H9 (cell line): ENCODE measurements around the gene TACC2. TPM values are rescaled to one million over a fixed set of nuclear protein-coding genes. Genes with fewer than 3 reads are reported as not detected.
A peak's percentile ranks its signal among the peaks of the same experiment; 100 is the strongest.

Experiments used
- DNase-seq: peaks from one replicate; pipeline ENCODE4 v3.0.0-alpha.2; 2017
- H2AFZ ChIP-seq: one replicate; pipeline ENCODE4 v1.6.1; 2013; ENCODE audit warnings: mild to moderate bottlenecking, low read length, control low read depth, moderate library complexity
- H2AK5ac ChIP-seq: 2 replicates; pipeline ENCODE4 v1.6.1; 2013; ENCODE audit warnings: low read length, control low read depth, mixed read lengths; ENCODE audit not compliant: insufficient read length
- H2BK120ac ChIP-seq: one replicate; pipeline ENCODE4 v1.6.1; 2013; ENCODE audit warnings: low read depth, mild to moderate bottlenecking, low read length, control low read depth, inconsistent platforms; ENCODE audit not compliant: poor library complexity, severe bottlenecking
- H2BK12ac ChIP-seq: 2 replicates; pipeline ENCODE4 v1.6.1; 2013; ENCODE audit warnings: low read length, control low read depth, mixed read lengths, low read depth; ENCODE audit not compliant: insufficient read length
- H2BK15ac ChIP-seq: 2 replicates; pipeline ENCODE4 v1.6.1; 2013; ENCODE audit warnings: low read depth, low read length, control low read depth
- H2BK20ac ChIP-seq: one replicate; pipeline ENCODE4 v1.6.1; 2013; ENCODE audit warnings: low read depth, mild to moderate bottlenecking, low read length, control low read depth, inconsistent platforms; ENCODE audit not compliant: poor library complexity, severe bottlenecking
- H2BK5ac ChIP-seq: 2 replicates; pipeline ENCODE4 v1.6.1; 2013; ENCODE audit warnings: low read length, control low read depth, mixed read lengths; ENCODE audit not compliant: insufficient read length
- H3K14ac ChIP-seq: 2 replicates; pipeline ENCODE4 v1.6.1; 2013; ENCODE audit warnings: low read length, control low read depth; ENCODE audit not compliant: insufficient read depth
- H3K18ac ChIP-seq: 2 replicates; pipeline ENCODE4 v1.6.1; 2013; ENCODE audit warnings: low read depth, mild to moderate bottlenecking, mixed read lengths, low read length, control low read depth; ENCODE audit not compliant: insufficient read length
- H3K23ac ChIP-seq: 2 replicates; pipeline ENCODE4 v1.6.1; 2013; ENCODE audit warnings: low read length, control low read depth, mixed read lengths, low read depth; ENCODE audit not compliant: insufficient read length
- H3K23me2 ChIP-seq: 2 replicates; pipeline ENCODE4 v1.6.1; 2013; ENCODE audit warnings: low read depth, mild to moderate bottlenecking, mixed read lengths, low read length, control low read depth; ENCODE audit not compliant: insufficient read length, poor library complexity, severe bottlenecking
- H3K27ac ChIP-seq: 2 replicates; pipeline ENCODE4 v1.5.1; 2013; ENCODE audit warnings: low read length, control low read depth, mixed read lengths, low read depth; ENCODE audit not compliant: insufficient read length
- H3K27me3 ChIP-seq: 2 replicates; pipeline ENCODE4 v1.6.1; 2013; ENCODE audit warnings: low read length, control low read depth, inconsistent platforms; ENCODE audit not compliant: insufficient read depth
- H3K4ac ChIP-seq: 2 replicates; pipeline ENCODE4 v1.6.1; 2013; ENCODE audit warnings: low read depth, mild to moderate bottlenecking, control low read depth, inconsistent platforms, low read length, moderate library complexity
- H3K4me1 ChIP-seq: 2 replicates; pipeline ENCODE4 v1.6.1; 2013; ENCODE audit warnings: low read length, control low read depth, inconsistent platforms; ENCODE audit not compliant: insufficient read depth
- H3K4me2 ChIP-seq: 2 replicates; pipeline ENCODE4 v1.6.1; 2013; ENCODE audit warnings: low read length, control low read depth, mixed read lengths; ENCODE audit not compliant: insufficient read length, insufficient read depth
- H3K56ac ChIP-seq: 2 replicates; pipeline ENCODE4 v1.6.1; 2013; ENCODE audit warnings: low read depth, mild to moderate bottlenecking, mixed read lengths, low read length, control low read depth; ENCODE audit not compliant: insufficient read length
- H3K79me1 ChIP-seq: 2 replicates; pipeline ENCODE4 v1.6.1; 2013; ENCODE audit warnings: low read depth, mild to moderate bottlenecking, moderate library complexity, low read length, control low read depth, inconsistent platforms; ENCODE audit not compliant: insufficient read depth, poor library complexity, severe bottlenecking
- H3K79me2 ChIP-seq: 2 replicates; pipeline ENCODE4 v1.6.1; 2013; ENCODE audit warnings: low read length, control low read depth, inconsistent platforms; ENCODE audit not compliant: insufficient read depth
- H3K9ac ChIP-seq: 2 replicates; pipeline ENCODE4 v1.6.1; 2013; ENCODE audit warnings: low read length, control low read depth, mixed read lengths; ENCODE audit not compliant: insufficient read length; ENCODE audit errors: extremely low read depth
- H3K9me3 ChIP-seq: one replicate; pipeline ENCODE4 v1.6.1; 2013; ENCODE audit warnings: low read depth, low read length, inconsistent platforms; ENCODE audit not compliant: control insufficient read depth
- H3T11ph ChIP-seq: one replicate; pipeline ENCODE4 v1.6.1; 2013; ENCODE audit warnings: mild to moderate bottlenecking, low read length, control low read depth, inconsistent platforms
- H4K20me1 ChIP-seq: one replicate; pipeline ENCODE4 v1.6.1; 2013; ENCODE audit not compliant: control insufficient read depth, insufficient read length, insufficient read depth
- H4K5ac ChIP-seq: 2 replicates; pipeline ENCODE4 v1.6.1; 2013; ENCODE audit warnings: low read depth, mild to moderate bottlenecking, mixed read lengths, low read length, control low read depth; ENCODE audit not compliant: insufficient read length
- H4K8ac ChIP-seq: replicated peaks from 2 replicates; pipeline ENCODE4 v1.6.1; 2013; ENCODE audit warnings: low read length, control low read depth, mixed read lengths, low read depth; ENCODE audit not compliant: insufficient read length
- H4K91ac ChIP-seq: 2 replicates; pipeline ENCODE4 v1.6.1; 2013; ENCODE audit warnings: low read depth, mild to moderate bottlenecking, moderate library complexity, mixed read lengths, low read length, control low read depth; ENCODE audit not compliant: insufficient read length
- H3K27ac Mint-ChIP-seq, 3 experiments: 2 replicates in 2 of 3; 3 replicates in 1 of 3; pipeline ENCODE4 v1.8.0; 2020 to 2021; ENCODE audit warnings: mixed read lengths in 3 of 3, mild to moderate bottlenecking in 1 of 3, moderate library complexity in 1 of 3
- H3K27me3 Mint-ChIP-seq: 2 replicates; pipeline ENCODE4 v1.8.0; 2021; ENCODE audit warnings: low read depth, mild to moderate bottlenecking, moderate library complexity, mixed read lengths
- H3K36me3 Mint-ChIP-seq, 3 experiments: 2 replicates in 2 of 3; 3 replicates in 1 of 3; pipeline ENCODE4 v1.8.0; 2020 to 2021; ENCODE audit warnings: low read depth in 3 of 3, mixed read lengths in 3 of 3; ENCODE audit not compliant: insufficient read depth in 1 of 3
- H3K4me1 Mint-ChIP-seq, 2 experiments: 2 replicates each; pipeline ENCODE4 v1.8.0; 2020; ENCODE audit warnings: mixed read lengths in 2 of 2
- H3K4me3 Mint-ChIP-seq, 2 experiments: 2 replicates in 1 of 2; 3 replicates in 1 of 2; pipeline ENCODE4 v1.8.0; 2020 to 2021; ENCODE audit warnings: mild to moderate bottlenecking in 2 of 2, mixed read lengths in 2 of 2, moderate library complexity in 1 of 2
- H3K9me3 Mint-ChIP-seq, 2 experiments: 2 replicates in 1 of 2; 3 replicates in 1 of 2; pipeline ENCODE4 v1.8.0; 2020; ENCODE audit warnings: mild to moderate bottlenecking in 2 of 2, mixed read lengths in 2 of 2, moderate library complexity in 1 of 2
- WGBS: extraction: QIAGEN DNeasy Blood & Tissue Kit; methylation state at CpG from one replicate; pipeline ENCODE4 v1.1.7; 2013; ENCODE audit warnings: missing lambda C conversion rate, low lambda C conversion rate, mixed read lengths; ENCODE audit not compliant: insufficient read length; ENCODE audit errors: extremely low coverage; 5-methylcytosine and 5-hydroxymethylcytosine counted together
- total RNA-seq: library from RNA; stranded (reverse); gene quantifications from 2 replicates; pipeline ENCODE4 v1.2.1, GENCODE V29; 2021
- TF ChIP-seq, protein P1 (sequence below): fragments of 200-600 bp; sonication (generic); conservative IDR thresholded peaks from 3 replicates; pipeline ENCODE4 v1.8.0; 2021; ENCODE audit warnings: antibody characterized with exemption, mild to moderate bottlenecking

The TACC2 gene
- total RNA-seq, 1 experiment from 2014 or later = 58.1 TPM

DNA sequence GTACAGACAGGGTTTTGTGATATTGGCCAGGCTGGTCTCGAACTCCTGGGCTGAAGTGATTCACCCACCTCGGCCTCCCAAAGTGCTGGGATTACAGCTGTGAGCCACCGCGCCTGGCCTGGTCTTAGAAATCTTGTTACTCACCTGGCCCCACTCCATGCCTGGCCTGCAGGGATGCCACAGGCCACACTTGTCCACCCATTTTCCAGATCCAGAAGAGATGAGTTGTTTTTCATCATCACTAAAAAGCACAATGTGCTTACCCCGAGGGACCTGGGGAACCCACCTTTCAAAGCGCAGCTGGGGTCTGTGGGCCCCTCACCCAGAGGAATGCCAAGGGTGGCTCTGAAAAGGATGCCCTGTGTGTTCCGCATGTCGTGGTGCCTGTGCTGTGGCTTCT is 134.2 kb downstream of the TACC2 start:
- no peaks in the 10 kb centered on the region for H4K20me1 ChIP-seq
- no peaks in the 10 kb centered on the region; the same call in 1 of the 2 replicates for H3K79me2 ChIP-seq
- no peaks in the 10 kb centered on the region for H3K9me3 ChIP-seq

More for the DNA sequence above, 134.2 kb downstream of the TACC2 start:
- Histone ChIP-seq H2AK5ac (no peak overlapping the region), H3K4ac (no peak overlapping the region), H2BK20ac (no peak overlapping the region), H4K5ac (no peak overlapping the region), H2AFZ (no peak overlapping the region), H3K27me3 (no peaks in the 10 kb centered on the region), H3K56ac (no peak overlapping the region), H2BK120ac (no peak overlapping the region), H2BK12ac (no peak overlapping the region), H3K4me1 (no peaks in the 10 kb centered on the region; the same call in 1 of the 2 replicates), H3K79me1 (no peaks in the 10 kb centered on the region), H3K9ac (no peak overlapping the region), H4K8ac (no peak overlapping the region), H3K23me2 (no peaks in the 10 kb centered on the region), H3K27ac (no peak overlapping the region), H2BK5ac (no peak overlapping the region), H3K23ac (no peak overlapping the region), H3K18ac (no peak overlapping the region), H4K91ac (no peak overlapping the region), H3T11ph (no peak overlapping the region), H3K14ac (no peak overlapping the region), H2BK15ac (no peak overlapping the region), H3K4me2 (no peak overlapping the region)
- Mint-ChIP-seq H3K27me3 (no peaks in the 10 kb centered on the region; the same call in 1 of the 2 replicates), H3K9me3 (peaks cover 0 to 4% of the 10 kb centered on the region in 2 experiments; a peak in 1 of 5 replicates), H3K36me3 (peaks cover 0 to 20% (median 1%) of the 10 kb centered on the region in 3 experiments; a peak in 5 of 7 replicates), H3K4me3 (no peak overlapping the region), H3K27ac (peak overlapping the region in 2 of 3 experiments; percentile 62 to 70; a peak in 4 of 7 replicates), H3K4me1 (peaks cover 32 to 51% of the 10 kb centered on the region in 2 experiments)
- TF ChIP-seq, protein P1, sequence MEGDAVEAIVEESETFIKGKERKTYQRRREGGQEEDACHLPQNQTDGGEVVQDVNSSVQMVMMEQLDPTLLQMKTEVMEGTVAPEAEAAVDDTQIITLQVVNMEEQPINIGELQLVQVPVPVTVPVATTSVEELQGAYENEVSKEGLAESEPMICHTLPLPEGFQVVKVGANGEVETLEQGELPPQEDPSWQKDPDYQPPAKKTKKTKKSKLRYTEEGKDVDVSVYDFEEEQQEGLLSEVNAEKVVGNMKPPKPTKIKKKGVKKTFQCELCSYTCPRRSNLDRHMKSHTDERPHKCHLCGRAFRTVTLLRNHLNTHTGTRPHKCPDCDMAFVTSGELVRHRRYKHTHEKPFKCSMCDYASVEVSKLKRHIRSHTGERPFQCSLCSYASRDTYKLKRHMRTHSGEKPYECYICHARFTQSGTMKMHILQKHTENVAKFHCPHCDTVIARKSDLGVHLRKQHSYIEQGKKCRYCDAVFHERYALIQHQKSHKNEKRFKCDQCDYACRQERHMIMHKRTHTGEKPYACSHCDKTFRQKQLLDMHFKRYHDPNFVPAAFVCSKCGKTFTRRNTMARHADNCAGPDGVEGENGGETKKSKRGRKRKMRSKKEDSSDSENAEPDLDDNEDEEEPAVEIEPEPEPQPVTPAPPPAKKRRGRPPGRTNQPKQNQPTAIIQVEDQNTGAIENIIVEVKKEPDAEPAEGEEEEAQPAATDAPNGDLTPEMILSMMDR = no peak
- WGBS = no CpG with 5 or more reads among the region's 8 CpGs
- DNase-seq = no peak
